HPDE6-E6E7 (cell line): Measurements from ENCODE around the gene STK33.
A peak's percentile ranks its signal among the peaks of the same experiment; 100 is the strongest.
"Not testable (repeated sequence)": the region's sequence is repeated elsewhere in the genome, so short reads cannot be mapped to it uniquely, and the experiment has no call there.

Experiments used
- DNase-seq: peaks from one replicate; pipeline ENCODE4 v3.0.0; 2011; ENCODE audit warnings: missing footprints; ENCODE audit errors: extremely low spot score

Gene STK33

GRCh38 chr11:8543278-8543677 lies 50.8 kb downstream of the STK33 start:
- DNase-seq, result no peak

- DNase-seq, result no peak
Observed at GRCh38 chr11:8541448-8541847, 52.6 kb downstream of the STK33 start.

GRCh38 chr11:8533332-8533731 lies 60.7 kb downstream of the STK33 start:
- DNase-seq, result peak; percentile 54

- DNase-seq, result no peak
Observed at GRCh38 chr11:8532475-8532874, 61.6 kb downstream of the STK33 start.

GRCh38 chr11:8531982-8532381 lies 62.0 kb downstream of the STK33 start:
- no peak for DNase-seq

GRCh38 chr11:8531312-8531711 lies 62.7 kb downstream of the STK33 start:
- DNase-seq, result no peak

GRCh38 chr11:8527939-8528338 lies 66.1 kb downstream of the STK33 start:
- DNase-seq, result no peak

GRCh38 chr11:8523396-8523795 lies 70.6 kb downstream of the STK33 start:
- DNase-seq, result no peak

- no peak for DNase-seq
Observed at GRCh38 chr11:8512547-8512946, 81.5 kb downstream of the STK33 start.

GRCh38 chr11:8503910-8504364 lies 90.1 kb downstream of the STK33 start:
- no peak for DNase-seq

- no peak for DNase-seq
Observed at GRCh38 chr11:8501836-8502235, 92.2 kb downstream of the STK33 start.

GRCh38 chr11:8488395-8488794 lies 105.6 kb downstream of the STK33 start:
- no peak for DNase-seq

GRCh38 chr11:8487261-8487660 lies 106.8 kb downstream of the STK33 start:
- no peak for DNase-seq

- DNase-seq, result no peak
Observed at GRCh38 chr11:8484251-8484650, 109.8 kb downstream of the STK33 start.

- DNase-seq, result no peak
Observed at GRCh38 chr11:8480858-8481257, 113.2 kb downstream of the STK33 start.

- no peak for DNase-seq
Observed at GRCh38 chr11:8477680-8478079, 116.3 kb downstream of the STK33 start.

GRCh38 chr11:8477151-8477550 lies 116.9 kb downstream of the STK33 start:
- DNase-seq, result no peak

- DNase-seq, result not testable (repeated sequence)
Observed at GRCh38 chr11:8467806-8468205, 126.2 kb downstream of the STK33 start.

GRCh38 chr11:8467356-8467755 lies 126.7 kb downstream of the STK33 start:
- DNase-seq, result not testable (repeated sequence)

- not testable (repeated sequence) for DNase-seq
Observed at GRCh38 chr11:8466884-8467283, 127.1 kb downstream of the STK33 start.

- no peak for DNase-seq
Observed at GRCh38 chr11:8459711-8460399, 134.2 kb downstream of the STK33 start.

GRCh38 chr11:8442301-8442700 lies 151.7 kb downstream of the STK33 start:
- DNase-seq, result no peak

GRCh38 chr11:8440649-8441048 lies 153.4 kb downstream of the STK33 start:
- DNase-seq, result no peak

- no peak for DNase-seq
Observed at GRCh38 chr11:8429483-8429882, 164.5 kb downstream of the STK33 start.
